Heart left ventricle (tissue), 13 donors: ENCODE measurements around the gene MOCS2.

ENCODE experiments used
- POLR2A ChIP-seq, 2 donors: fragments of 450-650 bp; IDR thresholded peaks; one replicate each; pipeline ENCODE4 v1.6.1; 2017; ENCODE audit warnings: antibody characterized with exemption in 2 of 2, mild to moderate bottlenecking in 2 of 2, moderate library complexity in 2 of 2
- TF ChIP-seq, protein P1 (sequence below), 12 donors: fragments of 200-600 bp; sonication (generic) in 4 of 12; IDR thresholded peaks; one replicate each; pipeline versions ENCODE4 v1.5.0 to v1.8.0; 2018 to 2022; ENCODE audit warnings: antibody characterized with exemption in 12 of 12, mild to moderate bottlenecking in 5 of 12
- donor health status: ischemic (EF 13 %, LVEDD 7.1; RV severe dilation, severe dysfunction).
- donor health status: DM: no; HTN: yes; CAD: no.
- donor health status: DM: no; HTN: no; CAD: no.
- donor health status: ischemic (EF 25% LVEDD 6.9; RV normal size, moderate dysfunction).
- donor health status: ischemic (EF 25% LVEDD 5.7; RV mildly dilated, moderate dysfunction).
- donor health status: ischemic (EF 35%, LVEDD 5.7; RV mildly dilated, moderate dysfunction).
- donor health status: nonischemic (EF 11% LVEDD 7.7; RV severe dilation, severe dysfunction).
- donor health status: DM: yes; HTN: yes; CAD: no.
- donor health status: PGD.
- donor health status: ischemic (EF 29% LVEDD 5.4; RV normal size, mild dysfunction).
- donor health status: nonischemic (EF 23%, LVEDD 6.1; RV moderate dilation, normal function).

- TF ChIP-seq, protein P1, sequence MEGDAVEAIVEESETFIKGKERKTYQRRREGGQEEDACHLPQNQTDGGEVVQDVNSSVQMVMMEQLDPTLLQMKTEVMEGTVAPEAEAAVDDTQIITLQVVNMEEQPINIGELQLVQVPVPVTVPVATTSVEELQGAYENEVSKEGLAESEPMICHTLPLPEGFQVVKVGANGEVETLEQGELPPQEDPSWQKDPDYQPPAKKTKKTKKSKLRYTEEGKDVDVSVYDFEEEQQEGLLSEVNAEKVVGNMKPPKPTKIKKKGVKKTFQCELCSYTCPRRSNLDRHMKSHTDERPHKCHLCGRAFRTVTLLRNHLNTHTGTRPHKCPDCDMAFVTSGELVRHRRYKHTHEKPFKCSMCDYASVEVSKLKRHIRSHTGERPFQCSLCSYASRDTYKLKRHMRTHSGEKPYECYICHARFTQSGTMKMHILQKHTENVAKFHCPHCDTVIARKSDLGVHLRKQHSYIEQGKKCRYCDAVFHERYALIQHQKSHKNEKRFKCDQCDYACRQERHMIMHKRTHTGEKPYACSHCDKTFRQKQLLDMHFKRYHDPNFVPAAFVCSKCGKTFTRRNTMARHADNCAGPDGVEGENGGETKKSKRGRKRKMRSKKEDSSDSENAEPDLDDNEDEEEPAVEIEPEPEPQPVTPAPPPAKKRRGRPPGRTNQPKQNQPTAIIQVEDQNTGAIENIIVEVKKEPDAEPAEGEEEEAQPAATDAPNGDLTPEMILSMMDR (IDR thresholded peaks at IDR 0.05), result no peak
- TF ChIP-seq POLR2A (IDR thresholded peaks at IDR 0.05), result no peak
Observed at GRCh38 chr5:53105611-53106300, 3.8 kb downstream of the MOCS2 start.
